Subcutaneous abdominal adipose tissue (tissue), 5 donors: ENCODE data around the gene AMIGO2.

Experiments
- H3K27ac ChIP-seq: one replicate; pipeline ENCODE4 v1.7.0; 2013; ENCODE audit warnings: low read depth, mild to moderate bottlenecking, inconsistent platforms, low read length, moderate library complexity
- H3K27me3 ChIP-seq, 5 donors: one replicate each; pipeline ENCODE4 v1.7.0; 2013; ENCODE audit warnings: low read length in 5 of 5, inconsistent platforms in 1 of 5; ENCODE audit not compliant: control insufficient read depth in 5 of 5, insufficient read depth in 4 of 5
- H3K36me3 ChIP-seq, 5 donors: one replicate each; pipeline ENCODE4 v1.7.0; 2013; ENCODE audit warnings: low read length in 5 of 5; ENCODE audit not compliant: control insufficient read depth in 5 of 5, insufficient read depth in 5 of 5
- H3K4me1 ChIP-seq, 5 donors: one replicate each; pipeline ENCODE4 v1.7.0; 2013; ENCODE audit warnings: low read length in 5 of 5, mild to moderate bottlenecking in 3 of 5, moderate library complexity in 1 of 5; ENCODE audit not compliant: control insufficient read depth in 5 of 5, insufficient read depth in 5 of 5
- H3K4me3 ChIP-seq, 5 donors: one replicate each; pipeline ENCODE4 v1.7.0; 2013; ENCODE audit warnings: low read length in 5 of 5, low read depth in 1 of 5
- H3K9ac ChIP-seq, 5 donors: one replicate each; pipeline ENCODE4 v1.7.0; 2013; ENCODE audit warnings: low read length in 5 of 5, mild to moderate bottlenecking in 4 of 5, moderate library complexity in 3 of 5
- H3K9me3 ChIP-seq, 5 donors: one replicate each; pipeline ENCODE4 v1.7.0; 2013; ENCODE audit warnings: low read length in 5 of 5; ENCODE audit not compliant: control insufficient read depth in 5 of 5
- donor health status: healthy.
- donor health status: healthy.
- donor health status: healthy.
- donor health status: healthy.
- donor health status: healthy.

AMIGO2 gene

DNA sequence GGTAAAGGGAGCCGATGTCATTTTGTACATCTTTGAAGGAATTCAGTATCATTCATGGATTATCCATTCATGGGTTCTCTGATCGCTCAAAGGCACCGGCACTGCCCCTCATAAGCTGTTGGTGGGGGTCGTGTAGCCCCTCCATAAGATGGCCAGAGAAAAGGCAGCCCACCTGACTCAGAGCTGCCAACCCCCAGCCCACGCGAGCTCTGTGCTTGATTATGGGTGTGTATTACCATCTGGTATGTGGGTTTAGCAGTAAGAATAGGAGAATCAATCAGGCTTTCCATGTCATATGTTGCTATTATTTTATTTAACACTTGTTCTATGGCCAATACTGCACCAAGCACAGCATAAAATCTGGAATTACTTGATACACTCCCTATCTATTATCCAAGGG is 32.1 kb upstream of the AMIGO2 start:
- Histone ChIP-seq H3K4me3 (no peak overlapping the region), H3K9ac (no peak overlapping the region), H3K27ac (no peak overlapping the region), H3K4me1 (peaks cover 0 to 13% (median 8%) of the 10 kb centered on the region in 5 donors), H3K9me3 (no peaks in the 10 kb centered on the region), H3K36me3 (peaks cover 0 to 8% (median 3%) of the 10 kb centered on the region in 5 donors), H3K27me3 (no peaks in the 10 kb centered on the region)

GRCh38 chr12:47111392-47111778 is 31.6 kb upstream of the AMIGO2 start:
- Histone ChIP-seq H3K4me1 (peaks cover 0 to 13% (median 8%) of the 10 kb centered on the region in 5 donors), H3K9me3 (no peaks in the 10 kb centered on the region), H3K36me3 (peaks cover 0 to 8% (median 4%) of the 10 kb centered on the region in 5 donors), H3K27ac (no peak overlapping the region), H3K27me3 (no peaks in the 10 kb centered on the region), H3K9ac (no peak overlapping the region), H3K4me3 (no peak overlapping the region)

- H3K4me3 ChIP-seq = no peak overlapping the region
- no peaks in the 10 kb centered on the region for H3K27me3 ChIP-seq
- peaks cover 0 to 13% (median 8%) of the 10 kb centered on the region in 5 donors for H3K4me1 ChIP-seq
- peaks cover 0 to 8% (median 5%) of the 10 kb centered on the region in 5 donors for H3K36me3 ChIP-seq
- H3K9me3 ChIP-seq = no peaks in the 10 kb centered on the region
- H3K9ac ChIP-seq = no peak overlapping the region
- no peak overlapping the region for H3K27ac ChIP-seq
Measured at GRCh38 chr12:47110718-47111391, 31.1 kb upstream of the AMIGO2 start.

DNA sequence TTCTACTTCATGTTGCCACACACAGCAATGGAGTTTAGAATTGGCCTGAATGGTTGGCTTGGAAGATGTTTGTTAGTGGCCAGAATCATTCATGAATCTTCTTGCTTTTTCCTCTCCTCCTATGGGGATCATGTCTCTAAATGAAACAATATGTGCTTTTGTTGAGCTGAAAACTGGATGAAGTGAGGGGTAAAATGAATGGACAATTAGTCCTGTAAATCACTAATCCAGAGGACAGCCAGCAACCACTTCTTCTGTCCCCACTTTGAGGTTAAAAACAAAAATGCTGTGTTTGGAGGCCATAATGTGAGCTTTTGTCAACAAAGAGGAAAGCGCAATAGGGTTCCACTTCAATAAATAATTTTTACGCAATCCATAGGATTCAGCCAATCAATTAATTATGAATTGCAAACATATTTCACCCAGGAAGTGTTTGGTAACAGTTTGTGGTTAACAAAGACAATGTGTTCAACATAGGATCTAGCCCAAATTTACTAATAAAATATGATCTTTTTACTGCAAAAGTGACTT is 30.3 kb upstream of the AMIGO2 start:
- peaks cover 0 to 9% (median 6%) of the 10 kb centered on the region in 5 donors for H3K36me3 ChIP-seq
- H3K27me3 ChIP-seq = no peaks in the 10 kb centered on the region
- peaks cover 0 to 13% (median 8%) of the 10 kb centered on the region in 5 donors for H3K4me1 ChIP-seq
- H3K9ac ChIP-seq = no peak overlapping the region
- no peaks in the 10 kb centered on the region for H3K9me3 ChIP-seq
- no peak overlapping the region for H3K4me3 ChIP-seq
- no peak overlapping the region for H3K27ac ChIP-seq

DNA sequence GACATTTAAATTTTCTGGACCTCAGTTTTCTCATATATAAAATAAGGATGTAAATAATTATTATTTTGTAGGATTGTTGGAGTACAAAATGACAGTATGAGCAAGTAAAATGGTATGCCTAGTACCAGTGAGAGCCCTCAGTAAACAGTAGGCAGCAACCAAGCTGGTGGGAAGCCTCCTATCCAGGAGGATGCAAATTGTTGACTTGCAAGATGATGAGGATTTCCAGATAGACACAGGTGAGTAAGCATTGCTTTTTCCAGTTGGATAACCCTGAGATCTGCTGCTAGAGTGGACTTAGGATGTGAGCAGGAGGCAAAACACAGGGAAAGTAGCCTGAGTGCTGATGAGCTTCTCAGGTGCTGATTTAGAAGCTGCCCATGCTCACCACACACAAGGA is 28.2 kb upstream of the AMIGO2 start:
- Histone ChIP-seq H3K9ac (no peak overlapping the region), H3K27me3 (no peaks in the 10 kb centered on the region), H3K4me1 (peaks cover 0 to 13% (median 8%) of the 10 kb centered on the region in 5 donors), H3K4me3 (no peak overlapping the region), H3K36me3 (peaks cover 0 to 10% (median 7%) of the 10 kb centered on the region in 5 donors), H3K9me3 (no peaks in the 10 kb centered on the region), H3K27ac (no peak overlapping the region)

GRCh38 chr12:47107446-47107845 is 27.7 kb upstream of the AMIGO2 start:
- H3K27ac ChIP-seq = no peak overlapping the region
- no peak overlapping the region for H3K4me3 ChIP-seq
- no peaks in the 10 kb centered on the region for H3K27me3 ChIP-seq
- H3K4me1 ChIP-seq = peaks cover 0 to 18% (median 8%) of the 10 kb centered on the region in 5 donors
- no peaks in the 10 kb centered on the region for H3K9me3 ChIP-seq
- H3K36me3 ChIP-seq = peaks cover 0 to 10% (median 7%) of the 10 kb centered on the region in 5 donors
- H3K9ac ChIP-seq = no peak overlapping the region

GRCh38 chr12:47105914-47106674 is 26.3 kb upstream of the AMIGO2 start:
- Histone ChIP-seq H3K4me3 (no peak overlapping the region), H3K9ac (peak overlapping the region in 1 of 5 donors; percentile 20), H3K27me3 (no peaks in the 10 kb centered on the region), H3K27ac (no peak overlapping the region), H3K4me1 (peaks cover 0 to 15% (median 8%) of the 10 kb centered on the region in 5 donors), H3K9me3 (no peaks in the 10 kb centered on the region), H3K36me3 (peaks cover 0 to 10% (median 6%) of the 10 kb centered on the region in 5 donors)

- peaks cover 0 to 16% (median 10%) of the 10 kb centered on the region in 5 donors for H3K4me1 ChIP-seq
- no peaks in the 10 kb centered on the region for H3K27me3 ChIP-seq
- no peak overlapping the region for H3K4me3 ChIP-seq
- peak overlapping the region; percentile 49 for H3K27ac ChIP-seq
- peaks cover 0 to 8% (median 4%) of the 10 kb centered on the region in 5 donors for H3K36me3 ChIP-seq
- H3K9ac ChIP-seq = no peak overlapping the region
- no peaks in the 10 kb centered on the region for H3K9me3 ChIP-seq
Measured at GRCh38 chr12:47102845-47103651, 23.3 kb upstream of the AMIGO2 start.

DNA sequence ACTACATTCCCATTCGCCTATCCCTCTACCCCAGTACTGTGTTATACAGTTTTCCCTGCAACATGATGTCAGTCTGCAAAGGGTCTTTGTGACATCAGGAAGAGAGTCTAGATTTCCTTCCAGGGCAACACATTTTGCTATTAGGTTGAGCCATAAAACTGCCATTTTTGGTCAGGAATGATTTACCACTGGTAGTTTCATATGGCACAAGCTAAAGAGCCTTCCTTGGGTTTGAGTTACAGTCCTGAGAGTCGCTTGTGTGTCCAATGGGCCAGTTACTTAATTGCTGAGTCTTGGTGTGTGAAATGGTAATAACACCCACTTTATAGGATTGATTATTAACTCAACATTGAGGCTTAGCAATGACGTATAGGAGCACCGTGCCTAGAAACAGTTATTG is 22.6 kb upstream of the AMIGO2 start:
- H3K9ac ChIP-seq = no peak overlapping the region
- no peaks in the 10 kb centered on the region for H3K9me3 ChIP-seq
- H3K27ac ChIP-seq = peak overlapping the region; percentile 49
- H3K4me1 ChIP-seq = peaks cover 0 to 22% (median 16%) of the 10 kb centered on the region in 5 donors
- no peak overlapping the region for H3K4me3 ChIP-seq
- H3K27me3 ChIP-seq = no peaks in the 10 kb centered on the region
- peaks cover 0 to 6% (median 4%) of the 10 kb centered on the region in 5 donors for H3K36me3 ChIP-seq
